T-helper 1 cell treated with Interleukin-12 subunit alpha and Interleukin-12 subunit beta and Interleukin-4 antibody, amounts not matched to agents 30 μg/mL and 1 μg/mL, for 36 hours (primary cell): ENCODE data around the gene FTO.

ENCODE experiments used
- H3K27ac Mint-ChIP-seq: one replicate; pipeline ENCODE4 v1.8.0; 2021; ENCODE audit warnings: mild to moderate bottlenecking, mixed read lengths
- H3K27me3 Mint-ChIP-seq: one replicate; pipeline ENCODE4 v1.8.0; 2021; ENCODE audit warnings: low read depth, mixed read lengths
- H3K36me3 Mint-ChIP-seq: one replicate; pipeline ENCODE4 v1.8.0; 2021; ENCODE audit warnings: low read depth, mixed read lengths
- H3K4me1 Mint-ChIP-seq: one replicate; pipeline ENCODE4 v1.8.0; 2021; ENCODE audit warnings: low read depth, mixed read lengths
- H3K4me3 Mint-ChIP-seq: one replicate; pipeline ENCODE4 v1.8.0; 2021; ENCODE audit warnings: mild to moderate bottlenecking, moderate library complexity, mixed read lengths
- H3K9me3 Mint-ChIP-seq: one replicate; pipeline ENCODE4 v1.8.0; 2021; ENCODE audit warnings: mixed read lengths

The FTO gene

GRCh38 chr16:54060599-54061421, 356.9 kb downstream of the FTO start:
- H3K4me1 Mint-ChIP-seq: no peaks in the 10 kb centered on the region
- no peak overlapping the region for H3K4me3 Mint-ChIP-seq
- no peaks in the 10 kb centered on the region for H3K27me3 Mint-ChIP-seq
- no peaks in the 10 kb centered on the region for H3K9me3 Mint-ChIP-seq
- no peaks in the 10 kb centered on the region for H3K36me3 Mint-ChIP-seq
- no peak overlapping the region for H3K27ac Mint-ChIP-seq

DNA sequence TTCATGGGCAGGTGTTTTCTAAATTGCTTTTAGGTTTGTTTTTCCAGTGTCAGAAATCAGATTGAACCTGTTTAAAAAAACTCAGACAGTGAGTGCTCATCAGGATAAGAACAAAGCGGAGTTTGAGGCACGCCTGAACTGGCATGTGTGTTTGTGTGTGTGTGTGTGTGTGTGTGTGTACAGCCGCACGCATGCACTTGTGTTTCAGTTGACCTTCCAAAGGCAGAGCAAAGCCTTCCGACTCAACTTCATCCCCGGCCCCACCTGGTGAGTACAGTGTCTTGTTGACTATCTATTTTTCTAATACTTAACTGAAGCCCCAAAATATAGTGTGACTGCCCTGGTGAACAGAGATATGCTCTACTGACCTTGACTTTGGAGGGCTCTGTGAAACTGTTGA, 357.5 kb downstream of the FTO start:
- Mint-ChIP-seq H3K9me3 (no peaks in the 10 kb centered on the region), H3K27me3 (no peaks in the 10 kb centered on the region), H3K36me3 (no peaks in the 10 kb centered on the region), H3K4me3 (no peak overlapping the region), H3K4me1 (no peaks in the 10 kb centered on the region), H3K27ac (no peak overlapping the region)

GRCh38 chr16:54062361-54063278, 358.7 kb downstream of the FTO start:
- no peaks in the 10 kb centered on the region for H3K27me3 Mint-ChIP-seq
- no peaks in the 10 kb centered on the region for H3K4me1 Mint-ChIP-seq
- no peaks in the 10 kb centered on the region for H3K9me3 Mint-ChIP-seq
- H3K36me3 Mint-ChIP-seq: no peaks in the 10 kb centered on the region
- H3K27ac Mint-ChIP-seq: no peak overlapping the region
- H3K4me3 Mint-ChIP-seq: no peak overlapping the region

- no peaks in the 10 kb centered on the region for H3K36me3 Mint-ChIP-seq
- H3K27me3 Mint-ChIP-seq: no peaks in the 10 kb centered on the region
These were observed 359.4 kb downstream of the FTO start for GRCh38 chr16:54063279-54063773.

DNA sequence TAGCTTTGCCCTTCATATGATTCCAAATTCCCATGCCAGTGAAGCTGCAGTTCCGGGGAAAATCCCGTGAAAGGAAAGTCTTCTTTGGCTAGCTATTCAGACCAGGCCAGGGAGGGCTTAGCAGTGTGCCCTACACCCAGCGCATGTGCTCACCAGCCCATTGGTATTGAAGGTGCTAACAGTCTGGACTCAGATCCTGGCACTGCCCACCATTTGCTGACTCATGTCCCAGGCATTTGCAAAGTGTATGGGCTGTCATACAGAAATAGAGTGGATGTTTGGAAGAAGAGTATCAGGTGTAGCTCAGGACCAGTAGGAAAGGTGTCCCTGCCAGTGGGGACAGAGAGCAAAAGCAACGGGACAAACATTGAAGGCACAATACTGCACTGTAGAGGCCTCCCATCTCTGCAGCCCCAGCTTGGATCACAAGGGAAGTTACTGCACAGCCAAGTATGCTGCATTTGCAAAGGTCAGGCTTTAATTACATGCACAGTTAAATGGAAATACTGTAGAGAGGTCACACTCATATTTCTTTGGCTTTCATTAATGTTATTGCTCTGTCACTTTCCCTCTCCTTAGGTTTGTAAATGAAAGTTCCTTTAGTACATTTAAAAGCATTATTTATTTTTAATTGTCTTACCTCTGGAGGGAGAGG, 362.6 kb downstream of the FTO start:
- no peak overlapping the region for H3K4me3 Mint-ChIP-seq
- H3K27me3 Mint-ChIP-seq: no peaks in the 10 kb centered on the region
- no peaks in the 10 kb centered on the region for H3K4me1 Mint-ChIP-seq
- H3K9me3 Mint-ChIP-seq: no peaks in the 10 kb centered on the region
- no peaks in the 10 kb centered on the region for H3K36me3 Mint-ChIP-seq
- H3K27ac Mint-ChIP-seq: no peak overlapping the region

More at GRCh38 chr16:54063279-54063773, 359.4 kb downstream of the FTO start:
- no peaks in the 10 kb centered on the region for H3K4me1 Mint-ChIP-seq
- no peak overlapping the region for H3K4me3 Mint-ChIP-seq
- H3K27ac Mint-ChIP-seq: no peak overlapping the region
- H3K9me3 Mint-ChIP-seq: no peaks in the 10 kb centered on the region

DNA sequence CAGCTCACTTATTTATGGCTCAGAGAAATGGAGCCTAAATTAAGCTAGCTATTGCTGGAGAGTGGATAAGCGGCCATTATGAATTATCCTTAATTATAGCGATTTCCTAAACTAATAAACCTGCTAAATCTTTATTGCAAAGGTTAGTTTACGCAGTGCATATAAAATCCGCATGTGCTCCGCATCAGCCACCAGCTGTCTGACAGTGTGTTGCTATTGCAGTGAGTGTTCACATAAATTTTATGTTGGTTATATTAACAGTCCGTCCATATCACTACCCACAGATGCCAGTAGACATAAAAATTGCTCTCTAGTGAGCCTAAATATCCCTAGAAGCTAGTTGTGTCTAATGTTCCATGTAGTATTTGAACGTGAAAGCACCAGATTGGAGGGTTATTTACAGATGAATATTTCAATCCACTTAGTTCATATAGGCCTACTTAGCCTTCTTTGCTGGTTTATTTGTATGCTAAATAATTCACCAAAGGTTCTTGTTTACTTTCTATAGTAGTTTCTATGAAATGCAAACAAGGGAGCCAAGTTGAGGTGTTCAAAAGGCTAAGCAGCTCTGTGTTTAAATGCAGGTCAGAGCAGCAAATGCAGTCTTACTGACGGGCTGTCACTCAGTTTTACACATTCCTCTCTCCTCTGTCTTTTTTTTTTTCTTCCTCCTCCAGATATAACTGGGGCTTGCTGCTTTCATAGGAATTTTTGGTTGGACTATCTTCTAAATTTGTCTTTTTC, 363.5 kb downstream of the FTO start:
- H3K27me3 Mint-ChIP-seq: no peaks in the 10 kb centered on the region
- H3K4me3 Mint-ChIP-seq: no peak overlapping the region
- no peak overlapping the region for H3K27ac Mint-ChIP-seq

DNA sequence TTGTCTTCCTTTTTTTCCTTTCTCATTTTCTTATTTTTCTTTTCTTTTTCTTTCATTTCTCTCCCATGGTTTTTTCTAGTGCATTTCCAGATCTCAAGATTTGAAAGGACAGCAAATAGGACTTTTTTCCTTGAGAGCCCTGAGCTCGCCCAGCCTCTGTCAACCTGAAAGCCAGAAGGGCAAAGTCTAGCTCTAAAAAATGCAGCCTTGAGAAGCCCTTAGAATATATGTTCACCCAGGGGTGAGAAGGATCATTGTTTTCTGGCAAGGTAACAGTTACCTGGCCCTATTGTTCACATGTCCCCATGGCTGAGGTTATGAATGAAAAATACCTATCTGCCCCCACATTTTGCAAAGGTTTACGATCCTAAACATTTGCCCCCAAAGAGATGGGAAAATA, 364.3 kb downstream of the FTO start:
- Mint-ChIP-seq H3K4me1 (no peaks in the 10 kb centered on the region), H3K4me3 (no peak overlapping the region), H3K36me3 (no peaks in the 10 kb centered on the region), H3K27me3 (no peaks in the 10 kb centered on the region), H3K9me3 (no peaks in the 10 kb centered on the region), H3K27ac (no peak overlapping the region)

More for the DNA sequence above, 363.5 kb downstream of the FTO start:
- no peaks in the 10 kb centered on the region for H3K4me1 Mint-ChIP-seq
- H3K9me3 Mint-ChIP-seq: no peaks in the 10 kb centered on the region
- H3K36me3 Mint-ChIP-seq: no peaks in the 10 kb centered on the region

GRCh38 chr16:54069601-54070239, 365.8 kb downstream of the FTO start:
- Mint-ChIP-seq H3K27me3 (no peaks in the 10 kb centered on the region), H3K36me3 (no peaks in the 10 kb centered on the region), H3K9me3 (no peaks in the 10 kb centered on the region), H3K4me3 (no peak overlapping the region), H3K27ac (no peak overlapping the region), H3K4me1 (no peaks in the 10 kb centered on the region)

GRCh38 chr16:54070789-54071343, 366.9 kb downstream of the FTO start:
- Mint-ChIP-seq H3K4me1 (no peaks in the 10 kb centered on the region), H3K4me3 (no peak overlapping the region)

DNA sequence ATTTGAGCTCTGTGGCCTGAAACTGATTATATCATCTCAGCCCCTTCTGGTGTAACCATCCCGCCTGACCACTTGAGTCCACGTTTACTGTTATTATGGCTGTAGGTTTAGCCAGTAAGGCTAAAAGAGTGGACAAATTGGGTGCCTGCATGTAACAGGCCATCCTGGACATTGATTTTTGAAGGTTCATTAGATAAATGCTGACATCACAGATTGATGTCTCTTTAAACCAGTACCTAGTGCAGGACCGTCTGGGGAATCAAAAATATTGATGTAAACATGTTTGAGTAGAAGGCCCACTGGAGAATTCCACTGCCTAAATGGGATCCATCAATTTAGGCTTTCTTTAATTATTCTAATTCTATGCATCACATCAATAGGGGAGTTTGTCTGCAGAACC, 367.6 kb downstream of the FTO start:
- H3K4me1 Mint-ChIP-seq: no peaks in the 10 kb centered on the region
- H3K4me3 Mint-ChIP-seq: no peak overlapping the region
- H3K27me3 Mint-ChIP-seq: no peaks in the 10 kb centered on the region
- no peak overlapping the region for H3K27ac Mint-ChIP-seq
- no peaks in the 10 kb centered on the region for H3K9me3 Mint-ChIP-seq
- H3K36me3 Mint-ChIP-seq: no peaks in the 10 kb centered on the region

More at GRCh38 chr16:54070789-54071343, 366.9 kb downstream of the FTO start:
- Mint-ChIP-seq H3K36me3 (no peaks in the 10 kb centered on the region), H3K27me3 (no peaks in the 10 kb centered on the region), H3K9me3 (no peaks in the 10 kb centered on the region), H3K27ac (peak overlapping the region; percentile 11)

DNA sequence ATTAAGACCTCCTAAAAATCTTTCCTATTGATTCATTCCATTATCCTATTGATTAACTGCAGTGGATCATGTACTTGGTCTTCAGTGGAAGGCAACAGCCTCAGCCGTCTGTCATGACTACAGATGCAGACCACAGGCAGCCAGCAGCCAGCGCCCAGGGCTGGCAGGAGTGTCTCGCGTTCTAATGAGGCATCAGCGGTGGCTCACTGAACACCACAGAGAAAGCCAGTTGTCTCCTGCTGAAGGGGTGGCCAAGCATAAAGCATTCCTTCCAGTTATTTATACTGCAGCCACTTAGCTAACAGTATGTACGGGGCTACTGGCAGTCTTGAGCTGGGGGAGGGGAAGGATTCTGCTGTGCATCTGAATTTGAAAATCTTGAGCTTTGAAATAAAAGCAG, 368.3 kb downstream of the FTO start:
- Mint-ChIP-seq H3K4me3 (no peak overlapping the region), H3K9me3 (no peaks in the 10 kb centered on the region), H3K4me1 (no peaks in the 10 kb centered on the region), H3K27ac (no peak overlapping the region), H3K27me3 (no peaks in the 10 kb centered on the region), H3K36me3 (no peaks in the 10 kb centered on the region)

- no peaks in the 10 kb centered on the region for H3K27me3 Mint-ChIP-seq
- H3K36me3 Mint-ChIP-seq: no peaks in the 10 kb centered on the region
- no peak overlapping the region for H3K27ac Mint-ChIP-seq
- H3K4me1 Mint-ChIP-seq: no peaks in the 10 kb centered on the region
- no peaks in the 10 kb centered on the region for H3K9me3 Mint-ChIP-seq
- H3K4me3 Mint-ChIP-seq: no peak overlapping the region
These were observed 369.4 kb downstream of the FTO start for GRCh38 chr16:54073356-54073755.

GRCh38 chr16:54075446-54075845, 371.5 kb downstream of the FTO start:
- Mint-ChIP-seq H3K27me3 (no peaks in the 10 kb centered on the region), H3K36me3 (no peaks in the 10 kb centered on the region), H3K9me3 (no peaks in the 10 kb centered on the region), H3K4me1 (no peaks in the 10 kb centered on the region), H3K4me3 (no peak overlapping the region), H3K27ac (no peak overlapping the region)
